GM12891 (cell line): ENCODE results near the gene STEAP4. TPM values are rescaled to one million over a fixed set of nuclear protein-coding genes. Genes with fewer than 3 reads are reported as not detected.

Experiments used
- DNase-seq: peaks from one replicate; pipeline ENCODE4 v3.0.0; 2011; ENCODE audit warnings: low spot score; ENCODE audit not compliant: insufficient read length
- FAIRE-seq: peaks from 2 replicates; lab custom pipeline; 2011; peaks lifted over from hg19 to GRCh38; lab: Jason Lieb, UNC
- PAX5 ChIP-seq: IDR thresholded peaks from 2 replicates; pipeline ENCODE4 v1.6.1; 2011; ENCODE audit warnings: low read length, moderate library complexity, mild to moderate bottlenecking; ENCODE audit not compliant: insufficient read depth, severe bottlenecking
- POLR2A ChIP-seq: IDR thresholded peaks from 2 replicates; pipeline ENCODE4 v1.6.1; 2011; ENCODE audit warnings: low read depth, low read length, control low read depth
- POLR2AphosphoS5 ChIP-seq: IDR thresholded peaks from 2 replicates; pipeline ENCODE4 v1.6.1; 2011; ENCODE audit warnings: low read depth, low read length, control low read depth
- POU2F2 ChIP-seq: IDR thresholded peaks from 2 replicates; pipeline ENCODE4 v1.6.1; 2011; ENCODE audit warnings: low read depth, mild to moderate bottlenecking, control low read depth, low read length, moderate library complexity
- SPI1 ChIP-seq: IDR thresholded peaks from 2 replicates; pipeline ENCODE4 v1.6.1; 2011; ENCODE audit warnings: low read depth, low read length, control low read depth
- TAF1 ChIP-seq: IDR thresholded peaks from 2 replicates; pipeline ENCODE4 v1.6.1; 2011; ENCODE audit warnings: low read depth, low read length, control low read depth
- polyA plus RNA-seq: library from polyadenylated mRNA; unstranded; fragments of >200 nt; gene quantifications from one replicate; pipeline ENCODE4 v1.2.1, GENCODE V29; 2012; ENCODE audit warnings: low read depth, missing spikeins, inconsistent platforms; ENCODE audit not compliant: missing spikeins

The STEAP4 gene
- not detected for polyA plus RNA-seq

DNA sequence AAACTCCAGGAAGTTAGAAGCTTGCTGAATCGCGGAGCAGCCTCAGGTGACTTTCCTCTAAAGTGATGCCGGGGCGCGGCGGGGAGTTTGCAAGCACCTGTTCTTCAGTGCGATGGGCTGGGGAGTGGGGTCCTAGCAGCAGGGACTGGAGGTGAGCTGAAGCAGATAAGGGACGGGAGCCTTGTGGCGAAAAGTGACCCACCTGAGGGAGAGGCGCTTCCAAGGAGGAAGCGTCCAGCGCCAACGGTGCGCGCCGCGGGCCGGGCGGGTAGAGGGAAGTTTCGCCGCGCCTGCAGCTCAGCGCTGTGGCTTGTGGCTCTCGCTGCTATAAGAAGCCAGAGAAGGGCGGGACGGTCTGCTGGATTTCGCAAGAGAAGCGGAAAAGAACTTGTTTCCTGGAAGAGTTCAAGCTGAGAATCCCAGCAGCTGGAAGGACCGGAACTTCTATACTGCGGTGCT is at the start of gene STEAP4:
Gene STEAP4, minus strand, starts transcription at position 305 of the 459 bp plus-strand sequence. CDS start 22,625 bp downstream, outside the sequence.
- no peak for FAIRE-seq
- DNase-seq: no peak
- no peak for TF ChIP-seq SPI1
- TF ChIP-seq POU2F2: no peak

DNA sequence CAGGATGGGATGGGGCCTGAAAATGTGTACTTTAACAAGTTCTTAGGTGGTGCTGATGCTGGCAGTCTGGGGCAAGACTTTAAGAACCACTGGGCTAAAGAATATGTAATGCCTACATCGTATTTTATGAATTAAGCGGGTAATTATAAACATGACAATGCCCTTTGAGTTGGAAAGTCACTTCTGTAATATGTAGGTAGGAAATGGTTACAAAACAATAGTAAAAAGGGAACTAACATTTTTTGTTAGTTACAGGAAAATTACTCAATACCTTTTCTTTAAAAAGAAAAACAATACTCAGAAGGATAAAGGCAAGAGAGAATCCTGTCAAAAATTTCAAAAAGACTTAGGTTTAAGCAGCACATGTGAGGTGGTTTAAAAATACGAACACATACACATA is 48.3 kb upstream of the STEAP4 start:
- no peak for FAIRE-seq
- DNase-seq: no peak
- TF ChIP-seq TAF1 (no peak), POLR2AphosphoS5 (no peak), SPI1 (no peak), POU2F2 (no peak), PAX5 (no peak), POLR2A (no peak)

DNA sequence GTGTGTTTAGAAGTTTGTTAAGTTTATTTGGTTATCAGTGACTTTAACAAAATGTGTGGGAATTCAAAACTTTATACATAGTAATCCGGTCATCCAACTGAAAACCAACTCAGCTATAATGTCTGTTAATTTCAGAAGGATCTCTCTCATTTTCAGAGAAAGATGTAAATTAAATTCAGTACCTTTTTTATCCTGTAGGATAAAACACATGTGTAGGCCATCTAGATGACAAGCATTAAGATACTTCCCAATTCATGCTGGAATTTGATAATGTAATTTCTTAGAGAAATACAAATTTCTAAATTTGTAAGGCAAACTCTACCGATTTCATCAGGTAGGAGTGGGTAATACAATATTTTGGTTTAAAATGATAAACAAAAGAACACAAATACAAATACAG is 43.4 kb upstream of the STEAP4 start:
- DNase-seq: no peak
- FAIRE-seq: no peak
- no peak for TF ChIP-seq TAF1
- TF ChIP-seq SPI1: no peak
- TF ChIP-seq PAX5: no peak
- TF ChIP-seq POLR2AphosphoS5: no peak
- TF ChIP-seq POU2F2: no peak
- no peak for TF ChIP-seq POLR2A

DNA sequence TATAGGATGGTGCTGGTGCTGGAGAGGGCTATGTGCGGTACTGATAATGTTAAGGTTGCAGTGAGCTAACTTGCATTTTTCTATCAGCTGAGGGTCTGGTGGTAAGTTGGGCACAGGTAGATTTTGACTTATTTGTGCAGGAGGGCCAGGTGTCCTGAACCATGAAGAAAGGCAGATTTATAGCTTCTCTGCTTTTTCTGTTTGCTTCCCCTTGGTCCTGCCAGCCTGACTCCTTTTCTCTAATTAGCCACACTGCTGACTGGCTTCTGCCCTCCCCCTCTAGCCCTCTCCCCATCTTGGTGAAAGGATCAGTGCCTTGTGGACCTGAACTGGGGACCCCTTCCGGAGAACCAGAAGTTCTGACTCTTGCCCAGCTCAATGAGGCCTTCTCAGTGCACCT is 40.8 kb upstream of the STEAP4 start:
- FAIRE-seq (no peak), DNase-seq (no peak)
- TF ChIP-seq POLR2AphosphoS5 (no peak), PAX5 (no peak), TAF1 (no peak), SPI1 (no peak), POU2F2 (no peak), POLR2A (no peak)

DNA sequence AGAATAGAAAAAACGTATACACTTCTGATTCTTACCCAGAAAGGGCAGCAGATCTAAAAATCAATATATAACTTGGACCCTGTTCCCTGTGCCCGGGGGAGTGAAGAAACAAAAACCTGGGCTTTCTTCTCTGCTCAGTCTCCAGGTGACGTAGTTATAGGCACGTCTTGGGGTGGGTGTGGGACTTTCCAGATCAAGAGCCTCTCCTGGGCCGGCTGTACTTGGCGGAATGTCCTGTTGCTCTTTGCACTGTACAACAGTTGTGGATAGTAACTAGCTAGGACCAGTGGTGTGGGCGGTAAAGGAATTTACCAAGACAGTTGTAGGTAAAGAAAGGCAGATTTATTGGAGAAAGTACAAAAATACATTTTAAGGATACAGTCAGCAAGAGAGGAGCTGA is 40.4 kb upstream of the STEAP4 start:
- TF ChIP-seq SPI1: no peak
- TF ChIP-seq POLR2AphosphoS5: no peak
- TF ChIP-seq POLR2A: no peak
- TF ChIP-seq TAF1: no peak
- TF ChIP-seq PAX5: no peak
- TF ChIP-seq POU2F2: no peak
- DNase-seq (no peak), FAIRE-seq (no peak)

DNA sequence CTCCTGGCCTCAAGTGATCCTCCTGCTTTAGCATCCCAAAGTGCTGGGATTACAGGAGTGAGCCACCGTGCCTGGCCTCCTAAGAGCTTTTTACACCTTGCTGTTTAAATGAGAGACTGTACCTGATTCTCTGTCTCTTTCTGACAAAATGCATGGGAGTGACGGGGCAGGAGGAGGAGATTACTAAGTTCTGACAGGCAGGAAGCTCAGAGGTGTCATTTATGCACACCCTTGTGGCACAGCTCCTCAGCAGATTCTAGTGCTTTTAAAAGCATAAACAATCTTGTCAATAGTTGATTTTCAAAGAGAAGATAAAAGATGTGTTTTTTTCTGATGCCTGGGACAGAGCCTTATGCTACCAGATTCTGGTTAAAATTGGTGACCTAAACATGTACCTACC is 39.7 kb upstream of the STEAP4 start:
- FAIRE-seq (no peak), DNase-seq (no peak)
- no peak for TF ChIP-seq POU2F2
- TF ChIP-seq POLR2AphosphoS5: no peak
- no peak for TF ChIP-seq POLR2A
- TF ChIP-seq SPI1: no peak
- no peak for TF ChIP-seq TAF1
- TF ChIP-seq PAX5: no peak

DNA sequence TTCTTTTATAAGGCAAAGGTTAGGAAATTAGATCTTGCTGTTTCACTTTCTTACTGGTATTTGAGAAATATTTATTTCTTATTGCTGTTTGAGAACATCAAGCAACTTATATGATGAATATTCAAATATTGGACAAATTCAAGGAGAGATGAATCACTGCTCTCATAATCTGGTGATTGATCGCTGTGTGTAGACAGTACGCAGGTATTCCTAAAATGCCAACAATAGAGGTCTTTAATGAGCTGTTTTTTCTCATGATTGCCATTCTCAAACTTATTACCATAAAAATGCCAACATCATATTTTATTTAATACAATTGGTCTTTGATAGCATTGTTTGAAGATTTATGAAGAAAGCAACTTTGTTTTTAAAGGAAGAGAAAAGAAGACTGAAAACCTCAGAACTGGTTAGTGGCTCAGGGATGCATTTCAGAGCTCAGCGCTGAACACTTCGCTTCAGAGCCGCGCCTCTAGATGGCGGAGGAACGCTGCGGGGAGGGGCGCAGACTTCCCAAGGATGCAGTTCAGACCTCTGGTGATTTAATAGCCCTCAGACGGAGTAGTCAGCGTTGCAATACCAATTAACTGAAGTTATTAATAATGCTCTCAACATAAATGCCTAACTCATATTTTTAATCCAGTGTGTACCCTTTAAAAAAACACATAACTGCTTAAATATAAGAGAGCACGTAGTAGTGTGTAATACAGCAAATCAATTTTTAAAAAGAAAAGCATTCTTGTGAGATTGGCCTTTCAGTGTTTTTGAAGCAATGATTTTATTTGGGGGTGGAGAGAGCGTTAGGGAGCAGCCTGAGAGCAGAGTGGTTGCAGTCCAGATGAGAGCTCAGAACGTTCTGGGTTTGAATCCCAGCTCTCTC is 38.5 kb upstream of the STEAP4 start:
- TF ChIP-seq POU2F2: no peak
- no peak for TF ChIP-seq SPI1
- TF ChIP-seq TAF1: no peak
- TF ChIP-seq PAX5: no peak
- no peak for TF ChIP-seq POLR2A
- no peak for TF ChIP-seq POLR2AphosphoS5
- FAIRE-seq (no peak), DNase-seq (no peak)

DNA sequence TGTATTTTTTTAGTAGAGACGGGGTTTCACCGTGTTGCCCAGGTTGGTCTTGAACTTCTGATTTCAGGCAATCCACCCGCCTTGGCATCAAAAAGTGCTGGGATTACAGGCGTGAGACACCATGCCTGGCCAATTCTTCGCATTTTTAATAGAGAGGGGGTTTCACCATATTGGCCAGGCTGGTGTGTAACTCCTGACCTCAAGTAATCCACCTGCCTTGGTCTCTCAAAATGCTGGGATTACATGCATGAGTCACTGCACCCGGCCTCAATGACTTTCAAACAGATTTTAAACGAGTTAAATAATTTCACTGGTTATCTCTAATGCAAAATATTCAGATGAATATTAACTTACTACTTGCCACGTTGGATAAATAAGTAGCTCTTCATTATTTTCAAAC is 37.6 kb upstream of the STEAP4 start:
- DNase-seq: no peak
- TF ChIP-seq TAF1 (no peak), POLR2A (no peak), SPI1 (no peak), POLR2AphosphoS5 (no peak), POU2F2 (no peak), PAX5 (no peak)
- FAIRE-seq: no peak

DNA sequence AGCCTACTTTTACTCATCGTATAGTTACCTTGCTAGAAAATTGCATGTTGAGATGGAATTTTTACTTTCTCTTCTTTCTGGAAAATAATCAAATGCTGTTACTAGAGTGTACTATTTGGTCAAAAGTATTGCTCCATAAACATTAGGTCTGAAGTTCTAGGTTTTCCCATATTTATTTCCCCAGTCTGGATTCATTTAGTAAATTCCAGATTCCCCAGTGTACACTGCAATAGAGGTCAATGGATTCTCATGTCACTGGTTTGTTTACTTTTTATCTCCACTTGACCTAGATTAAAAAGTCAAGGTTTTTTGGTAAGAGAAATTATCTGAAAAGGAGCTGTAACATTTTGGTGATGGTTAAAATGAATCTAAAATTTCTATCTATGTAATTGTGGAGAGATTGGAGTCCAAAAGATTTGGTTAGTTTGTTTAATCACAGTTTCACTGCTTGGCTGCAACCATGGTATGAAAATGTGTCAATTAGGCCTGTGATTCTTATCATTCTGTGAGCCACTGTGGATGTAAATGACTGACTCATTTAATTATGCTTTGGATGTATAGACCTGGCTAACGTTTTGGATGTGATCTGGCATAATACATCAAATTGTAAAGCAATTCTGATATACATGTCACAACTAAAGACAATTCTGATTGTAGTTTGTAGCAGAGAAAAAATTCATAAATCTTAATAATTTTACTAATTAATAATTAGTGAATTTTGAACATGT is 32.7 kb upstream of the STEAP4 start:
- no peak for TF ChIP-seq POLR2A
- TF ChIP-seq POU2F2: no peak
- no peak for TF ChIP-seq POLR2AphosphoS5
- no peak for TF ChIP-seq TAF1
- no peak for TF ChIP-seq SPI1
- TF ChIP-seq PAX5: no peak
- no peak for FAIRE-seq
- no peak for DNase-seq

DNA sequence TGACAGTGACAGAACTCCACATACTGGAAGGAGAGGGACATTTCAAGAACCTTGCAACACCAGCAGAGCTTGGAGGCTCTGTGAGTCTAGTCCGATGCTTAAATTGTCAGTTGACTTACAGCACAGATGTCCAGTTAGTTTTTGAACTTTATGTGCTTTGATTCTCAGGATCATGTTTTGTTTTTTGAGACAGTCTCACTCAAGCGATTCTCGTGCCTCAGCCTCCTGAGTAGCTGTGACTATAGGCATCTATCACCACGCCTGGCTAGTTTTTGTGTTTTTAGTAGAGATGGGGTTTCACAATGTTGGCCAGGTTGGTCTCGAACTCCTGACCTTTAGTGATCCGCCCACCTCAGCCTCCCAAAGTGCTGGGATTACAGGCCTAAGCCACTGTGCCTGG is 31.8 kb upstream of the STEAP4 start:
- TF ChIP-seq POLR2A: no peak
- no peak for TF ChIP-seq SPI1
- TF ChIP-seq POU2F2: no peak
- no peak for TF ChIP-seq TAF1
- TF ChIP-seq POLR2AphosphoS5: no peak
- no peak for TF ChIP-seq PAX5
- FAIRE-seq: no peak
- DNase-seq: no peak
